Renal pelvis (tissue), 4 donors: Measurements from ENCODE around the gene TRIL. TPM values are rescaled to one million over a fixed set of nuclear protein-coding genes. Genes with fewer than 3 reads are reported as not detected.

ENCODE experiments used
- DNase-seq: peaks from one replicate; pipeline ENCODE4 v3.0.0-alpha.2; 2013
- polyA plus RNA-seq, 3 donors: library from polyadenylated mRNA; unstranded; fragments of 120-200 nt; gene quantifications; one replicate each; pipeline ENCODE4 v1.2.1, GENCODE V29; 2013; ENCODE audit not compliant: insufficient read length in 3 of 3

Gene TRIL
- polyA plus RNA-seq, 3 donors = 42.1 to 61.8 (median 55.0) TPM

DNA sequence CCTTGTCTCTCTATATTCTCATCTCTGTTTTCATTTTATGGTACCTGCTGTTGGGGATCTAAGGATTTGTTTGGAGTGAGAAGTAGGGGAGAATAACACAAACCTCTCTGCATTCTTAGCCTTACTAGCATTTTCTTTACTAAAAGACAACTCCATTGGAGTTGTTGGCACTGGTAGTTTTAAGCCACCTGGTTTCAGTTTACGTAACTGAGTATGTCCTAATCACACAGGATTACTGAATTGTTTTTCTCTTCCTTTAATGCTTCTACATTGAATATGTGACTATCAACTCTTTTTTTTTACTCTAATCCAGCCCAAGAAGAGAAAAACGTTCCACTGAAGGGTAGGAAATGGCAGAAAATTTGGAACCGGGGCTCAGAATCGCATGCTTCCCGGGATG lies 30.0 kb upstream of the TRIL start:
- no peak for DNase-seq

DNA sequence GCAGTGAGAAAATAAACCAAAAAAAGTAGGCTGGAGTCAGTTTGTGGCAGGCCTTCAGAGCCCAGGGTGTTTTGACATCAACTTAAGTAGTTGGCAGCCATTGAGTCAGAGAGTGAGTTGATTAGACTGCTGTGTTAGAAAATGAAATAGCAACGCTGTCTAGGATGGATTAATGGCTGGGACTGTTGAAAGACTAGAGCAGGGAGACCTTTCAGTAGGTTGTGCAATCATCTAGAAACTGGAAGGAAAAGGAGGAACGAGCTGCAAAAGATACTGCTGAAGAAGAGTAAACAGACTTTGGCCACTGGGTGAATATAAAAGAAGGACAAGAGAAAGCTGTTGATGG lies 28.6 kb upstream of the TRIL start:
- no peak for DNase-seq

DNA sequence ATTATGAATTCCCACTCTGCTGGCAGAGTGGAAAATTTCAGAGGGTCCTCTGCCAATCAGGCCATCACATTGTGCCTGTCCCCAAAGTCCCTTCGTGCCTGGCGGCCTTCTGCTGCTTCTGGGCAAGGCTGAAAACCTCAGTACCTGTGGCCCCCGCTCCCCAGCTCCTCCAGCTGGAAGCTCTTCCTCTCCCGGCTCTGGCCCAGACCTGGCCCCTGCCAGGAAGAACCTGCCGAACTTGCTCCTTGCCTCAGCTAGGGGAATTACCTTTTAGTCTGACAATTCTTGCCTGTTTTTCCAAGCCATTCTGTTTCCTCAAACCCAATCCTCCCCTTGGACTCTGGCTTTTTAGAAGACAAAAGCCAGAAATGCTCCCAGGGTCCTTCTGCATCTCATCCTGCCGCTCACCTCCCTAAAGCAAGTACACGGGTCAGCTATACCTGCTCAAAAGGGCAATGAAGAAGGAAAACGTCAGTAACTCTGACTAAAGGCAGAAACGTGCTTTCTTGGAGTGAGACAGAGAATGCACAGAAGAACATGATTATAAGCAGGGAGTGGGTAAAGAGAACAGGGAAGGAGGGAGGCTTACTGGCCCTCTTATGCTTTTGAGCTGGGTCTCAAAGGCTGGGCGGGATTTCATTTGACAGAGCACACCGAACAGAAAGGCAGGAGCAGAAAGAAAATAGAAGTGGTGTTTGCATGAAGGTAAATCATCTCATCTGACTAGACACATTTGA lies 28.1 kb upstream of the TRIL start:
- DNase-seq = no peak

DNA sequence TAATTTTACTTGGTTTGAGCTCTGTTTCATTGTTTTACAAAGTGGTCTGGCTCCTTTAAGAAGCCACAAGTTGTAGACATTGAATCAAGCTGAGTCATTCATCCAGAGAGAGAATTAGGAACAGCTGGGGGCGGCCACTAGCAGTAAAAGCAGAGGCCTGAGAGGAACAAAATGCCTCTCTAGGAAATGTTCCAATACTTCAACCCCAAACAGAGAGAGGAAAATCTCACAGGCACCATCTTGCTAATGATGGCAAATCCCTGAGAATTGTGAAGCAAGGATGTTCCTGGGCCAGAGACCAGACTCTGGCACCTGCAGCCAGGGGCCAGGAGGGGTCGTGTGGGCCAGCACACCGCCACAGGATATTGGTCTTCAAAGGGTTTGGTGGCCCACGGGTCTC lies 26.5 kb upstream of the TRIL start:
- no peak for DNase-seq

DNA sequence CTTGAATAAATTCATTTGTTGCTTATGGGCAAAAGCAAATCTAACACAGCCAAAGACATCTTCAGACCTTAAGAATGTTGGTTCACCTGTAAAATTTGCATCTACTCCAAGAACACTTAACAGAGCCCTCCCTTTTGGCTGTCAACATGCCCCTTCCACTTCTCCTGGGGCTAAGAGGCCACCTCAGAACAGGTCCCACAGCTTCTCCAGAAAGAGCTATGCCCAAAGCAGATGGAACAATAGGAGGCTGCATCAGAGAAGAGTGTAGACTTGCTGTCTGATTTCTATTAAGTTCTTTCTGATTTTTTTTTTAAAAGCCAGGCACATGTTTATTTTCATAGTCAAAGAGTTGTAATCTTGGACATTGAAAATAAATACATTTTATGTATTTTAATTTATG lies 26.1 kb upstream of the TRIL start:
- no peak for DNase-seq

DNA sequence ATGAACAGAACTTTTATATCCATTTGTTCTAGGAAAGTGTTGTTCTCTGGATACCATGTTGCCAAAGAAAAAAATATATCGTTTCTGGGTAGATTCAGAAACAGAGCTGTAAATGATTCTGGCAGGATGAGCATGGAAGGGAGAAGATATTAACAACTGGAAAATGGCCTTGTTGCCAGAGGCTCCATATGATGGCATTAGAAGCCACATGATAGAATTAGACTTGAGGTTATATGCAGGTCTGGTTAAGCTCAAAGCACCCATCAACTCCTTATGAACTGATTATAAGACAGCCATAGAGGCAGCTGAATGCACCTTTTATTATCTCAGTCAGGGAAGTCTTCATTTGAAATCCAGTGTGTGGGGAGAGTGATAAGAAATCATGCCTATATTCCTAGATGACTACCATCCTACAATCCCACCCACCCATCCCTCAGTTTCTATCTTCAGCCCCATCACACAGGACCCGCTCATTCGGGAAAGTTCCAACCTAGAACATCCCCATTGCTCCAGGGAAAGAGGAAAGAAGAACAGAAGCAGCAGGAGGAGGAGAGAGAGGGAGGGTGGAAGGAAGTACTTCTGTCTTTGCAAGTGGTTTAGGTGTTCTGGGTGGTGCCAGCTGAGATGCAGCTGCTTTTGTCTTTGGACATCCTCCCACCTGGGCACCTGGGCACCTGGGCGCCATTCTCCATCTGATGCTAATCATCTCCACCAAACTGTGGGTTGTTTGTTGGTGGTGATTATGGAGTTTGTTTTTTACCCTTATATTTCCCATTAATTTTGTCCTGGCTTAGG lies 25.5 kb upstream of the TRIL start:
- DNase-seq = no peak

DNA sequence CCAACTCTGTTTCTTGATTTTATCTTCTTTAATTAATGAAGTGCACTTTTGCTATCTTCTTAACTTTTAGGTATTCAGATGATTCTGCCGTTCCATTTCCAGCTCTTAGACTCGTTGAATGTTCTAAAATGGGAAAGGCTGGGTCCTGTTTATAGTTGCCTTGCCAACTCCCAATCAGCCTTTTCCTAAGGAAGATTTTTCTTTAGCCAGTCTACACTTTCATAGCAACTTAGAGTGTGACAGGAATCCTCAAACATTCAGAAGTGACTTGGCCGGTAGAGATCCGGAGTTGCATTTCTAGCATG lies 23.0 kb upstream of the TRIL start:
- DNase-seq = no peak

DNA sequence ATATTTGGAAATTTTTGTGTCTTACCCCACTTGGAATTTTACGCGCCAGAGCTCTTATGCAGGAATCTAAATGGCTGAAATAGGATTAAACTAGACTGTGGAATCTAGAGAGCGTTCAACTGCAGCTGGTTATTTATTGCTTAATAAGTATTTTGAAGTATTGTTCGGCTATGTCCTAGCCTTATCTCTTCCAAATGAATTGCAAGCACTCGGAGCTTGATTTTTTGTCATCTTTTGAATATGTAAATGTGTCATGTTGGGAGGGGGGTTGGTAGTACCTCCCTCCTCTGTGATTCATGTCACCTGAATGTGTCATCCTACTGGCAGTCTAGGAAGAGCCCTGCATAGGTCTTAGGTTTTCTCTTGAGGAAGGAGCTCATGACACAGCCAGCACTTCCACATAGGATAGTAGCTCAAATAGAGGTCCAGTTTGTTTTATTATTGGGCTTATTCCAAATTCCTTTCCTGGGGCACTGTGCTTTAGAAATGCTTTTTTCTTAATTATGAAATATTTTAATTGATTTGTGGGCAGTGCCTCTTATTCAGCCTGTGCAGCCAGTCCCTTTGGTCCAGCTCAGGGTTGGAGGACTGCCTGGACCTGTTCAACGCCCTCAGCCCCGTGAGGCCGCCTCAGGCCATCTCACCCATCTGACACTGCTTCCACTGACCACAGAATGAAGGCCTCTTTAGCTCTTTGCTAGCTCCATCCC lies 22.5 kb upstream of the TRIL start:
- DNase-seq = no peak

DNA sequence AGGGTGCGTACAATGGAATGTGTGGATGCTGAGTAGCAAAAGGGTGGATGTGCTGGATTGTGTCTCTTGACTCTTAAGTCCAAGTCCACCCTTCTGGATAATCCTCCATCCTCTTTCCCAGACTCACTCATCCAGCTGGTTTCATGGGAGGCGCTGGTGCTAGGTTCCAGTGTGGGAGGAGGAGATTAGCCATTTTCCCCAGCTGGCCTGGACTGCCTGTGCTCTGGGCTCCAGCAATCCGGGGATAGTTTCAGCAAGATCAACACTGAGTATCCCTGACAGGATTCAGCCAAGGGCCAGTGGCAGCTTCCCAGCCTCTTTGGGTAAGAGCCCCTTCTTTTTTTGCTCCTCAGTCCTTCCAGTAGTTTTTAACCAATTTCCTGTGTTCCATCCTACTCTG lies 21.6 kb upstream of the TRIL start:
- DNase-seq = no peak

DNA sequence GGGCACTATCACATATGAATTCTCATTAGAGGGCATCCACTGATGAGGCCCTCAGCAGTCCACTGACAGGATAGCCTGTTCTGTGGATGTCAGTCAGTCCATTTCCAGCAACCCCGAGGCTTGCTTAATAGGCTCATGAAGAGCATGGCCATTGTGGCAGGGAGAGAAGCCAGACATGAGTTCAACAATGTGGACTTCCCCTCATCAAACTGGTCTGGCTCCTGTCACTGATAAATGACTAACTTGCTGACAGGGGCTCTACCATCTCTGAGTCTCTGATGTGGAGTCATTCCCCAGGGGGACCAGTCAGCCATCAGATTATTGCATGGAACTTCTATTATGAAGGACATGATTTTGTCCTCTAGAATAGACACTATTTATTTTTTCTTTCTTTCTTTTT lies 19.8 kb upstream of the TRIL start:
- DNase-seq = no peak

DNA sequence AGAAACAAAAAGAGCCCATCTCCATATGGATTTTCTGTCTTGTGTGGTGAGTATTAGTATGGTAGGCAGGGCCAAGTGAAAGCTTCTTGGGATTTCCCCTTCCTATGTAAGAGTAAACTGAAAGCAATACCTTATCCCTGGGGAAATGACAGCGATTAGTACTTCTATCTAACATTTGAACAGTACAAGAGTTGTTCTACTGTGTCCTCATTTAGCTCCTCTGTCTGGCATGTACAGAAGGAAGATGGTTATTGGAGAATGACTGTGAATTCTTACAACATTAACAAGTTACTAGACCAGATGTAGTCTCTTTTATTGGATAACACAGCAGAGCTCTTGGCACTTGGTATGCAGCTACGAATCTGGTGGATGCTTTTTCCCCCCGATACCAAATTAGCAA lies 17.9 kb upstream of the TRIL start:
- no peak for DNase-seq

DNA sequence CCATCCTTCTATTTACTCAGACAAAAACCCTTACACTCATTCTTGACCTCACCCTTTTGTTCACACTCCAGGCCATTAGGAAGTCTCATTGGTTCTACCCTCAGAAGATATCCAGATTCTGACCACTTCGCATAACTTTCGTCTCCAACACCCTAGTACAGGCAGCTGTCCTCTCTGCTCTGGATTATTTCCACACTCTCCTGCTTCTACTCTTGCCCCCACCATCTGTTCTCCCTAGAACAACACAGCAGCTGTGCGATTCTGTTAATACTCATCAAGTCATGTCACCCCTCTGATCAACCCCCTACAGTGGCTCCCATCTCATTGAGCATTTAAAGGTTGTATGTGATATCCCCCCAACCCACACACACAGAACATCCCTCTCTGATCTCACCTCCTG lies 15.5 kb upstream of the TRIL start:
- DNase-seq = no peak

DNA sequence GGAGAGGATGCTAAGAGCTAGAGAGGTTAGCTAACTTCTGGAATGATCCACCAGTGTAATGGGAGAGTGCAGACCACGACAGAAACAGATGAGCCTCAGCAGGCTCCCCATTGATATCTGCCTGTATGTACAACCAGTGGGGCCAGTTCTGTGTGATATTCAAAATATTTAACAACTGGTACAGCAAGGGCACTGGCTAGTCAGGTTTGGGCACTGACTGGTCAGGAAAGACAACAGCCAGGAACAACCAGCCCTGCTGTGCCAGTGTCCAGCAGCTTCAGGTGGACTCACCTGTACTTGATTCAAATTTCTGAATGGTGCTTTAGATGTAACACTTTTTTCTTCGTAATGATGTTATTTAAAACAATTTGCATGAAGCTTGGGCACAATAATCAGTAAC lies 5.9 kb upstream of the TRIL start:
- DNase-seq = no peak

DNA sequence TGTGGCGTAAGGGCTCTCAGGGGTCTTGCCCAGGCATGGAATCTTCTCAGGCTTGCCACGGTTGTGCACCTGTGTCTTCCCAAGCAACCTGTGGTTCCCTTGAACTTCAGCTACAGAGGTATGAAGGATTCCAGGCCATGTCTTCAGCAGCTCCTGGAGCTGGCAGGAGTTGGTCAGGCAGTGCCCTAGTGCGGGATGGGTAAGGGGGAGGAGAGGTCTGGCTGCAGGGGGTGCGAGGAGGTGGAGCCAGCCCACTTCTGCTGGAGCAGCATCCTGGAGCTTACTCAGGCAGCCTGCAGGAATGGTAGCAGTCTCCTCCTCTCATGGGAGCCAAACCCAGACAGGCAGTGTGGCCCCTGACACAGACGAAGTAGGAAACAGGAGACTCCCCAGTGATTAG lies 3.8 kb upstream of the TRIL start:
- no peak for DNase-seq

DNA sequence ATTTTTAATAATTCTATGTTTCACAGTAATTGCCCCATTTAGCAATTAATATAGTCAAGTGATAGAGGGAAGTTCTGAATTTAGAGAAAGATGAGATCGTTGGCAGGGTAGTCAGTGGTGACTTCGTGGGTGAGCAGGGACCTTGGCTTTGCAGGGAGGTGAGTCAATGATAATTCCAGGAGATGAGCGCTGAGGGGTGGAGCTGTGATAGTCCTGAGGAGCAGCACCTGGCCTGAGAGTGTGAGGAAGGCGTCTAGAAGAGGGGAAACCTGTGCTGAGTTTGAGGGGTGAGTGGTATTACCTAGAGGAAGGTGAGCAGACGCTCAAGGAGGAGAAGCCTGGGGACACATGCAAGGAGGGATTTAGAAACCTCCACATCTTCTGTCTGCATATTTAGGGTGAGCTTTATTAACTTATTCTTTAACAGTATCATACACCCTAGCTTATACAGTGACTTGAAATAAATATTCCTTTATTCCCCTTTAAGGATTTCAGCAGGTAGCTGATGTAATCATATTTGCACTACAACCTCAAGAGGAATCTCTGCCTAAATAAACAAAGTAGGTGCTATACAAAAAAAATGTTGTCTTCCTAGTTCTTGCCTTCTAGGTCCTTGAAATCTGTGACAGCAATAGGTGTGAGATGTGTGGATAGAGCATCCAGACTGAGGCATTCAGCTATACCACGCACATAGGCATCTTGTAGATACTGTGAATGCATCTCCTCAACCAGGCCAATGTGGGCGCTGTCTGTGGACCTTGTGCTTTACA lies 2.1 kb upstream of the TRIL start:
- DNase-seq = no peak

DNA sequence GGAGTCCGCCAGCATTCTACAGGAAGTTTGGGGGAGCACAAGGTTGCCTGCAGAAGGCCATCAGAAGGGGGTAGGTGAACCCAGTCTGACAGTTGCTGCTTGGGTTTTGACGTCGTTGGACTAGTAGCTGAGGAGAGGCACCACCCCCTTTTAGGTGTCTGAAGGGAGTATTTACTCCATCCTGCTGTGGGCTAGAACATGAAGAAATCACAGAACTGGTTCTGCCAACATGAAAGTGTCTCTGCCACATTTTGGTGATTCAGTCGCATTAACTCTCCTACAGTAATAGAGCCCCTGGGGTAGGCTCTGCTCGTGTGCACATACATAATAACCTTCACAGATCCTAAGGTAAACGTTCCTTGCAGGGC lies 834 bp upstream of the TRIL start:
- DNase-seq = no peak

DNA sequence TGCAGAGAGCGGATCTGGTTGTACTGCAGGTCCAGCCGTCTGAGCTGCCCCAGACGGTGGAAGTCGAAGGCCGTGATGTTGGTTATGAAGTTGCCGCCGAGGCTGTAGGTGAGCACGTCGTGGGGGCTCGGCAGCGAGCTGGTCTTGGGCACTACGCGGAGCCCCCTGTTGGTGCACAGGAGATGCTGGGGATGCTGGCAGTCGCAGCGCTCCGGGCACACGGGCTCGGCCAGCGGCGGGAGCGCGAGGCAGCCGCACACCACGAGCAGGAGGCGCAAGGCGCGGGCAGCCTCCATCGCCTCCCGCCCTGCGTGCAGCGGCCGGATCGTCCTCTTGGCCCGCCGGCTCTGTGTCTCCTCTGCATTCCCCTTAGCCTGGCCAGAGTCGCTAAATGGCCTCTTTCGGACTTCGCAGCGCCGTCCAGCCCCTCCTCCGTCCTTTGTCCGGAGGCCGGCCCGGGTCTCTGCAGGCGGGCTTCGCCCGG lies 337 bp downstream of the TRIL start:
- peak; percentile 31 for DNase-seq

DNA sequence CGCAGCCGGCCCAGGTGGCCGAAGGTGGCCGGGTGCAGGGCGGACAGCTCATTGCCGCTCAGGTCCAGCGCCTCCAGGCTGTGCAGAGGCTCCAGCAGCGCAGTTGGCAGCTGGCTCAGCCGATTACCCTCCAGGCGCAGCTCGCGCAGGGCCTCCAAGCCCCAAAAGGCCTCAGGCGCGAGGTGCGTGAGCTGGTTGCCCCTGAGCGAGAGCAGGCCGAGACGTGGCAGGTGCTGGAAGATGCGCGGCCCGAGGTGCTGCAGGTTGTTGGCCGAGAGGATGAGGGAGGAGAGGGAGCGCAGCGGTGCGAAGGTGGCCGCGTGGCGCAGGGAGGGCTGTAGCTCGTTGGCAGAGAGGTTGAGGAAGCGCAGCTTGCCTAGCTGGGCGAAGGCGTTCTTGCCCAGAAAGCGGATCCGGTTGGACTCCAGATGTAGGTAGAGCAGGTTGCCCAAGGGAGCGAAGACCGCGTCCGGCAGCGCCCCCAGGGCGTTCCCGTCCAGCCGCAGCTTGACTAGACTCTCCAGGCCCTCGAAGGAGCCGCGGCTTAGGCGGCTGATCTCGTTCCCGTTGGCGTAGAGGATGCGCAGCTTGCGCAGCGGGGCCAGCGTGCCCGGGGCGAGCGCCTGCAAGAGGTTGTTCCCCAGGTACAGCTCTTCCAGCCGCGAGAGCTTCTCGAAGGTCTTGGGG lies 923 bp downstream of the TRIL start:
- DNase-seq = peak; percentile 42

DNA sequence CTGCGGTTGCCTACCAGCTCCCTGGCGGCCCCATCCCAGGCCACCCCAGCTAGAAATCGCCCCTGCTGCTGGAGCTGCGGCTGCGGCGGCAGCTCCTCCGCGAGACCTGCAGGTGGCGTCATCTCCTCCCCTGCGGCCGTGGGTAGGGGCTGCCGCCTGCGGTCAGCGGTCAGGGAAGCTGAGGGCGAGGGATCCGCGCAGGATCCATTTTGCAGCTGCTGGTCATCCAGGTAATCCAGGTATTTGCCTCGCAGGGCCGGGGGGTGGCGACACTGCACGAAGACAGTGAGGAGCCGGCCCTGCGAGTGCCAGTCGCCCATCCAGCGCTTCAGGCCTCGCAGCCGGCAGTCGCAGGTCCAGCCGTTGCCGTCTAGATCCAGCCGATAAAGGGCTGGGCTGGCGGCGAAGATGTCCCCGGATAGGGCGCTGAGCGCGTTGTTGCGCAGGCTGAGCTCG lies 1.5 kb downstream of the TRIL start:
- DNase-seq = peak; percentile 80

DNA sequence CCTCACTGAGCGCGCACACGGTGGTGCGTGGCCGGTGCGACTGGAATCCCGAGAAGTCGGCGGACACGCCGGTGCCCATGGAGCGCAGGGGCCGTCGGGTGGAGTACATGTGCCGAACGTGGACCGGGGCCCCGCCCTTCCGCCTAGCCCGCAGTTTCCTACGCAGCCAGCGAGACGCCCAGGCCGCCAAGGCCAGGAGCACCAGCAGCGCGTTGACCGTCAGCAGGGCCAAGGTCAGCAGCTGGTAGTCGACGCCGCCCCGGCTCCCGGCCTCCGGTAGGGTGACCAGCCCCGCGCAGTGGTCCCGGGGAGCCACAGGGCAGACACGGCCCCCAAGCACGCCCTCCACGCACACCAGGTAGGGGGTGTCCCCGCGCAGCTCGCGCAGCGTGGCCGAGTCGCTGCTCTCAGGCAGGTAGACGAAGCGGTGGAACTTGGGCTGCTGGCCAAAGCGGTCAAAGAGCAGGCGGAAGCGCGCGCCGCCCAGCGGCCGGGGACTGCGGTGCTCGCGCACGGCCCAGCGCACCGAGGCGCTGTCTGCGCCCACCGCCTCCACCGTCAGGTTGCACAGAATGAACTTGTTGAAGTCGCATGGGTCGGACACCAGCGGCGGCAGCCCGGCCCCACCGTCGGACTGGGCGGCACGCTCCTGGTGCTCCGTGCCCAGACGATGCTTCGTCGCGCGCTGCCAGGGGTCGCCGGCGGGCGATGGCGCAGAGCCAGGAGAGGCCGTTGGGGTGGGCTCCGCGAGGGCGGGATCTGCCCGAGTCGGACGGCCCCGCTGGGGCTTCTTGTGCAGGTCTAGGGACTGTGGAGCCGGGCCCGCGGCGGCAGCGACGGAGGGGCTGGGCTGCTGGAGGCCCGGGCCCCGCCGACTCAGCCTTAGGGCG lies 2.2 kb downstream of the TRIL start:
- peak; percentile 82 for DNase-seq

DNA sequence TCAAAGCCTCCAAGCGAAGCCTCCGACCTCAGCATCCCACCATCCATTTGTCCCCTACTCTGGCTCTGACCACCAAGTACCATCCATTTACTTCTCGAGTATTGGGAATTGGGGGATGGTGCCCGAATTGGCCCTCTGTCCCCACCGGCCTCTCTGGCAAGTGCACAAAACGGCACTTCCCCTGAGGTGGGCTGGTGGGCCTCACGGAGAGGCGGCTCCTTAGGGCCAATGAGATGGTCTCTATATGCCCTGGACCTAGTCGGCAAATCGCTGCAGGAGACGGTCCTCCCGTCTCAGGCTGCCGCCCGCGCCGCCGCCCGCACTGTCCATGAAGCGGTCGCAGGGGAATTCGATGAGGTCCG lies 2.8 kb downstream of the TRIL start:
- no peak for DNase-seq
